Measurements from ENCODE around the gene PRKCE.

DNA sequence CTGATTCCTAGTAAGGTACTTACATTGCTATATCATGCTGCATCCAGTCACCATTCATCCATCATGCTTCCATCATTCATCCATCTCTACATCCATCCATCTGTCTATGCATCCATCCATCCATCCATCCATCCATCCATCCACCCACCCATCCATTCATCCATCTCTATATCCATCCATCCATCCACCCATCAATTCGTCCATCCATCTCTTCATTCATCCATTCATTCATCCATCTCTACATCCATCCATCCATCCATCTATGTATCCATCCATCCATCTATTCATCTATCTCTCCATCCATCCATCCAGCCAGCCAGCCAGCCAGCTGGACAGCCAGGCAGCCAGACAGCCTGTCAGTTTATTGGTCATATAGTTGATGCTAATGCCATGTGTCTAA, 20.7 kb downstream of the PRKCE start:
- TF ChIP-seq POLR2AphosphoS5 (IDR thresholded peaks at IDR 0.05; ENCODE audit: borderline replicate concordance, low read depth, low read length) (no peak), EZH2 (IDR thresholded peaks at IDR 0.05) (no peak), FOXP2 (optimal IDR thresholded peaks at IDR 0.05; ENCODE audit: control extremely low read depth, extremely low read length, insufficient read depth) (no peak)
